Esophagus muscularis mucosa (tissue), 4 donors: Measurements from ENCODE around the gene SMIM15. TPM values are rescaled to one million over a fixed set of nuclear protein-coding genes. Genes with fewer than 3 reads are reported as not detected.
A peak's percentile ranks its signal among the peaks of the same experiment; 100 is the strongest.

Source experiments
- DNase-seq: peaks from one replicate; pipeline ENCODE4 v3.0.0-alpha.2; 2017; ENCODE audit errors: extremely low spot score
- H3K27ac ChIP-seq, 4 donors: fragments of 200-600 bp; sonication (generic); replicated peaks in 1 of 4; 1 replicate in 3 of 4; 2 replicates in 1 of 4; pipeline ENCODE4 v1.5.1; 2016 to 2019; ENCODE audit warnings: mild to moderate bottlenecking in 1 of 4
- H3K27me3 ChIP-seq, 4 donors: fragments of 200-600 bp; sonication (generic); one replicate each; pipeline versions ENCODE4 v1.5.1 to v1.6.0; 2016 to 2019
- H3K36me3 ChIP-seq, 4 donors: fragments of 200-600 bp; sonication (generic); one replicate each; pipeline ENCODE4 v1.5.1; 2016 to 2019
- H3K4me1 ChIP-seq, 4 donors: fragments of 200-600 bp; sonication (generic); one replicate each; pipeline ENCODE4 v1.5.1; 2016 to 2019
- H3K4me3 ChIP-seq, 4 donors: fragments of 200-600 bp; sonication (generic); 1 replicate in 2 of 4; 2 replicates in 2 of 4; pipeline ENCODE4 v1.5.1; 2016 to 2019; ENCODE audit warnings: mild to moderate bottlenecking in 4 of 4, moderate library complexity in 1 of 4
- H3K9me3 ChIP-seq, 4 donors: fragments of 200-600 bp; sonication (generic); 1 replicate in 3 of 4; 2 replicates in 1 of 4; pipeline ENCODE4 v1.5.1; 2016 to 2019
- EP300 ChIP-seq: sonication (generic); formaldehyde crosslinking; IDR thresholded peaks from one replicate; pipeline ENCODE4 v1.6.1; 2017; ENCODE audit warnings: antibody characterized with exemption
- POLR2A ChIP-seq: fragments of 450-650 bp; IDR thresholded peaks from one replicate; pipeline ENCODE4 v1.6.1; 2017; ENCODE audit warnings: antibody characterized with exemption, moderate library complexity, mild to moderate bottlenecking, low read depth
- POLR2AphosphoS5 ChIP-seq, 2 donors: sonication (generic); formaldehyde crosslinking; IDR thresholded peaks; one replicate each; pipeline ENCODE4 v1.6.1; 2017; ENCODE audit warnings: antibody characterized with exemption in 2 of 2
- WGBS: methylation state at CpG from one replicate; pipeline ENCODE4 v1.1.5; 2018; 5-methylcytosine and 5-hydroxymethylcytosine counted together
- intact Hi-C: fragments of 100-400 bp; cut with DNase I; formaldehyde crosslinking; loops from one replicate; pipeline ENCODE4 v1.15.1; 2023
- total RNA-seq, 4 donors: library from RNA; depleted of rRNA; stranded (reverse); fragments of >200 nt; gene quantifications; one replicate each; pipeline versions ENCODE4 v1.1.0 to v1.2.1, GENCODE V29; 2016
- TF ChIP-seq, protein P1 (sequence below), 3 experiments: fragments of 200-600 bp in 2 of 3; fragments of 450-650 bp in 1 of 3; sonication (generic) in 2 of 3; IDR thresholded peaks; one replicate each; pipeline ENCODE4 v1.5.1; 2017 to 2019; ENCODE audit warnings: antibody characterized with exemption in 3 of 3, mild to moderate bottlenecking in 2 of 3, moderate library complexity in 1 of 3

SMIM15 gene, protein sequence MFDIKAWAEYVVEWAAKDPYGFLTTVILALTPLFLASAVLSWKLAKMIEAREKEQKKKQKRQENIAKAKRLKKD
- total RNA-seq = 10 to 100 TPM; 17.0 to 29.6 (median 26.6) TPM

DNA sequence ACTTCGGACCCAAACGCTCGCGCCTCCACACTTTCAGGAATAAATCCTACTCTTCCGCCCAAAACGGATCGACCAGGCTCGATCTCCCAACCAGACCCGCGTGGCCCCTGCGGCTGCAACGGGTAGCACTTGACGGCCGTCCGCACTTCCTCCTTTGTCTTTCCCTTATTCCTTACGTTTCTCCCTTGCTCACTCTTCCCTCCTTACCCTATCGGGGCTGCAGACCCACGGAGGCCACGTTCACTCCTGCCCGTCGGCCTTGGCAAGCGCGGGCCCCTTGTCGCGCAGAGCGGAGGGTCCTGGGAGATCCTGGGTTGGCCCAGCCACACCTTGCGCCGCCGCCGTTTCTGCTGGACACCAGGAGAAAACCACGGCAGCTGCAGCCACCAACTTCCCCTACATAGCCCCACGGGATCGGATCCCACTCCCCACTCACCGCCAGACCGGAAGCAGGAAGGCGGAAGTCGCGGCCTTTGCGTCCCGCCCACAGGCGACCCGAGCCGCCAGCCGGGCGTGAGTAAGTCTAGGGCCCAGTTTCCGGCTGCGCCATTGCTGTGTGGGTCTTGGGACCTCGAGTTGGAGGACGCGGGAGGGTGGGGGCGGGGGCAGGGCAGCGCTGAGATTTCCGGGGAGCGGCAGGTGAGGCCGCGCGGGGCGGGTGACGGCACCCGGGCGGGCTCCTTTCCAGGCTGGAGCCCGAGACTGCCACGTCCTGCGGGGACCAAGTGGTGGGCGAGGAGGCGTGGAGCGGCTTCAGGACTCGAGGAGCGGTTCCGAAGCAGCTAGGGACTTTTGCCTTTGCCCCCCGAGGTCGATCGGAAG, at the start of gene SMIM15:
Gene SMIM15 (minus strand): TSS at position 459 of the 822 bp plus-strand sequence. CDS start 2,297 bp downstream, outside the sequence.
- WGBS = under 1% methylated on average over 43 of the region's 73 CpGs
- Histone ChIP-seq H3K36me3 (peaks cover 6 to 16% (median 12%) of the 10 kb centered on the region in 4 donors), H3K9me3 (no peaks in the 10 kb centered on the region), H3K27ac (peak within 1 kb of the TSS; percentile 85 to 92 (median 88)), H3K4me1 (peaks cover 11 to 40% (median 30%) of the 10 kb centered on the region in 4 donors), H3K4me3 (peak within 1 kb of the TSS; percentile 76 to 92 (median 83)), H3K27me3 (no peaks in the 10 kb centered on the region)
- intact Hi-C loops = loop anchor here (5.0 to 10.0 kb wide), 4 partner anchors 170 to 493 kb away; partner anchors contain the start of gene ZSWIM6
- TF ChIP-seq EP300 (no peak), POLR2A (peak; percentile 14), POLR2AphosphoS5 (IDR thresholded peaks at IDR 0.05) (peak; percentile 85 to 86)
- TF ChIP-seq, protein P1, sequence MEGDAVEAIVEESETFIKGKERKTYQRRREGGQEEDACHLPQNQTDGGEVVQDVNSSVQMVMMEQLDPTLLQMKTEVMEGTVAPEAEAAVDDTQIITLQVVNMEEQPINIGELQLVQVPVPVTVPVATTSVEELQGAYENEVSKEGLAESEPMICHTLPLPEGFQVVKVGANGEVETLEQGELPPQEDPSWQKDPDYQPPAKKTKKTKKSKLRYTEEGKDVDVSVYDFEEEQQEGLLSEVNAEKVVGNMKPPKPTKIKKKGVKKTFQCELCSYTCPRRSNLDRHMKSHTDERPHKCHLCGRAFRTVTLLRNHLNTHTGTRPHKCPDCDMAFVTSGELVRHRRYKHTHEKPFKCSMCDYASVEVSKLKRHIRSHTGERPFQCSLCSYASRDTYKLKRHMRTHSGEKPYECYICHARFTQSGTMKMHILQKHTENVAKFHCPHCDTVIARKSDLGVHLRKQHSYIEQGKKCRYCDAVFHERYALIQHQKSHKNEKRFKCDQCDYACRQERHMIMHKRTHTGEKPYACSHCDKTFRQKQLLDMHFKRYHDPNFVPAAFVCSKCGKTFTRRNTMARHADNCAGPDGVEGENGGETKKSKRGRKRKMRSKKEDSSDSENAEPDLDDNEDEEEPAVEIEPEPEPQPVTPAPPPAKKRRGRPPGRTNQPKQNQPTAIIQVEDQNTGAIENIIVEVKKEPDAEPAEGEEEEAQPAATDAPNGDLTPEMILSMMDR (IDR thresholded peaks at IDR 0.05) = peak in 1 of 3 experiments; percentile 3
- DNase-seq = peak; percentile 95

DNA sequence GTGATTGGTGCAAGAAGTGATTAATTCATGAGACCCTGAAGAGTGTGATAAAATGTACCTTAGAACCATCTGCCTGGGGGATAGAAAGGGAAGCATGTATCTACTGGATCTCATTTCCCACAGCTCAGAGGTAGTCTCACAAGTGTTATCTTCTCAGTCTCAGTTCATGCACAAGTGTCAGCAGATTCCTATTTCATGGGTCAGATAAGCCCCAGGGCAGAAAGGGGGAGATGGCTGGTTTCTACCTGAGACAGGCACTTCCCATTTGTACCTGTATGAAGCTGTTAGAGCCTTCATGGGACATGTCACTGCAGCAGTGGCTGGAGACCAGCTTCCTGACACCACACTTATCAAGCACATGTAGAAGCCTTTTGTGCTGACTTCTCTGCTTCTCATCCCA, 45.6 kb upstream of the SMIM15 start:
- intact Hi-C loops = no loop called here

DNA sequence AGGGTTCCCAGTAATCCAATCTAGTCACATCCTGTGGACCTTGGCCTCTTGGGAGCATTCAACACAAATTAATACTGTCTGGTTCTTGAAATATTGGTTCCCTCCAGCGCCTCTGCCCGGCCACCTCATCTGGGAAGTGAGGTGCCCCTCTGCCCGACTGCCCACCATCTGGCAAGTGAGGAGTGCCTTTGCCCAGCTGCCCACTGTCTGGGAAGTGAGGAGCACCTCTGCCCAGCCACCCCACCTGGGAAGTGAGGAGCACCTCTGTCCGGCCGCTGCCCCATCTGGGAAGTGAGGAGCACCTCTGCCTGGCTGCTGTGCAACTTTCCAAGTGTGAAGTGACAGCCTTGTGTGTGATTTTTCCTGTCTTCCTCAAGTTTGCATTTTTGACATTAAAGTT, 42.7 kb upstream of the SMIM15 start:
- Histone ChIP-seq H3K9me3 (peaks cover 0 to 7% (median 0%) of the 10 kb centered on the region in 4 donors), H3K4me1 (no peaks in the 10 kb centered on the region), H3K27me3 (no peaks in the 10 kb centered on the region), H3K36me3 (no peaks in the 10 kb centered on the region), H3K27ac (no peak overlapping the region), H3K4me3 (no peak overlapping the region)
- intact Hi-C loops = no loop called here
- DNase-seq = no peak
- TF ChIP-seq POLR2A = no peak
- WGBS = 90% methylated on average over 5 of the region's 5 CpGs

More for the DNA sequence above, 45.6 kb upstream of the SMIM15 start:
- no peak for DNase-seq
- peaks cover 0 to 7% (median 0%) of the 10 kb centered on the region in 4 donors for H3K9me3 ChIP-seq
- H3K4me3 ChIP-seq = no peak overlapping the region
- H3K36me3 ChIP-seq = no peaks in the 10 kb centered on the region
- H3K27ac ChIP-seq = no peak overlapping the region
- TF ChIP-seq POLR2A (no peak), POLR2AphosphoS5 (IDR thresholded peaks at IDR 0.05) (no peak), EP300 (no peak)
- TF ChIP-seq, protein P1 (IDR thresholded peaks at IDR 0.05) = no peak
- no peaks in the 10 kb centered on the region for H3K4me1 ChIP-seq
- H3K27me3 ChIP-seq = no peaks in the 10 kb centered on the region

DNA sequence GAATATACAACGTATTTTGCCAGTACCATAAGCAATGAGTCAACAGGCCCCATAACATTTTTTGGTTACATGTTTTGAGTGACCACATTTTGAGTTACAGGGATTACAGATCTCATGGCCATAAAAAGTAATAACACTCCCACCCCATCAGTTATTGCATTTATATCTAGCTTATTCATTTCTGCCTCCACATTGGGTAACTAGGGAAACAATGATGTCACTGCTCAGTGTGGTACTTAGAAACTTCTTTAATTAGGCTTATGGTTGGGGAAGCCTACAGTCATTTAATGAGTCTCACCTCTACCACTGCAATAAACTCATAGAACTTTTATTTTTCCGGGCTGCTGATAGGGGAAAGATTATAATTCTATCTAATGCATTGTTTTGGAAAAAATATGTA, 39.9 kb upstream of the SMIM15 start:
- TF ChIP-seq POLR2A (no peak), EP300 (no peak), POLR2AphosphoS5 (IDR thresholded peaks at IDR 0.05) (no peak)
- TF ChIP-seq, protein P1 (IDR thresholded peaks at IDR 0.05) = no peak
- H3K4me1 ChIP-seq = no peaks in the 10 kb centered on the region
- DNase-seq = no peak
- 85% methylated on average over 2 of the region's 2 CpGs for WGBS
- intact Hi-C loops = no loop called here
- peaks cover 0 to 9% (median 6%) of the 10 kb centered on the region in 4 donors for H3K9me3 ChIP-seq
- no peak overlapping the region for H3K27ac ChIP-seq
- H3K27me3 ChIP-seq = no peaks in the 10 kb centered on the region
- no peaks in the 10 kb centered on the region for H3K36me3 ChIP-seq
- no peak overlapping the region for H3K4me3 ChIP-seq

DNA sequence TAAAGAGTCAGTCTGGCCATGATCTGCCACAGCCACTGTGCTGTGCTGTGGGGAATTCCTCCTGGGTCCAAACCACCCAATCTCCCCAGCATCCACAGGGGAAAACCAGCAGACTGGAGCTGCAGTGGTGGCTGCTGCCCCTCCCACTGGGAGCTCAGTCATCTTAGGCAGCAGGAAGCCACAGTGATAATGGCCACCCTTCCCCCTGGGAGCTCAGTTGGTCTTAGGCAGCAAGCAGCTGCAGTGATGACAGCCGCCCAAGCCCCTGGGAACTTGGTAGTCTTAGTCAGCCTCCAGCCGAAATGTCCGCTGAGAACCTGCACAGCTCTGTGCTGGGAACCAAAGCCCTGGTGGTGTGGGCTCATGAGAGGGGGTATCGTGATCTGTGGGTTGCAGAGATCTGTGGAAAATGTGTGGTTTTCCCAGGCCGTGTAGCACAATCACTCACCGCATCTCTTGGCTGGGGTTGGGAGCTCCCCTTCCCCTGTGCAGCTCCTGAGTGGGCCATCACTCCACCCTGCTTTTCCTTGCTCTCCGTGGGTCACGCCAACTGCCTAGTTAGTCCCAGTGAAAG, 38.4 kb upstream of the SMIM15 start:
- Histone ChIP-seq H3K27ac (no peak overlapping the region), H3K36me3 (no peaks in the 10 kb centered on the region), H3K4me3 (no peak overlapping the region), H3K4me1 (no peaks in the 10 kb centered on the region), H3K9me3 (peaks cover 0 to 9% (median 6%) of the 10 kb centered on the region in 4 donors), H3K27me3 (no peaks in the 10 kb centered on the region)
- 81% methylated on average over 7 of the region's 8 CpGs for WGBS
- no peak for DNase-seq
- intact Hi-C loops = no loop called here
- TF ChIP-seq EP300 = no peak
- no peak for TF ChIP-seq POLR2AphosphoS5 (IDR thresholded peaks at IDR 0.05)
- no peak for TF ChIP-seq POLR2A
- TF ChIP-seq, protein P1 (IDR thresholded peaks at IDR 0.05) = no peak
